ENCODE data around the gene VTA1. TPM values are rescaled to one million over a fixed set of nuclear protein-coding genes. Genes with fewer than 3 reads are reported as not detected.
"Not testable (repeated sequence)": the region's sequence is repeated elsewhere in the genome, so short reads cannot be mapped to it uniquely, and the experiment has no call there.

The VTA1 gene
- total RNA-seq, 1 donor: 89.8 TPM

GRCh38 chr6:142154336-142154735, 7.3 kb downstream of the VTA1 start:
- TF ChIP-seq CTCF (IDR thresholded peaks at IDR 0.05; ENCODE audit: insufficient read depth, low read depth, low read length): no peak
- H3K4me3 ChIP-seq (ENCODE audit: low read depth, low read length): no peak overlapping the region
- no peak for DNase-seq (ENCODE audit: low read depth)

- no peak overlapping the region for H3K4me3 ChIP-seq (ENCODE audit: low read depth, low read length)
- no peak for DNase-seq (ENCODE audit: low read depth)
- no peak for TF ChIP-seq CTCF (IDR thresholded peaks at IDR 0.05; ENCODE audit: insufficient read depth, low read depth, low read length)
Measured at GRCh38 chr6:142155091-142155490, 8.0 kb downstream of the VTA1 start.

GRCh38 chr6:142155895-142156757, 9.1 kb downstream of the VTA1 start:
- peak; percentile 47 for DNase-seq (ENCODE audit: low read depth)
- peak; percentile 45 for TF ChIP-seq CTCF (IDR thresholded peaks at IDR 0.05; ENCODE audit: insufficient read depth, low read depth, low read length)
- H3K4me3 ChIP-seq (ENCODE audit: low read depth, low read length): peak overlapping the region; percentile 14

GRCh38 chr6:142156758-142157068, 9.7 kb downstream of the VTA1 start:
- not testable (repeated sequence) for DNase-seq (ENCODE audit: low read depth); H3K4me3 ChIP-seq (ENCODE audit: low read depth, low read length)

- no peak for DNase-seq (ENCODE audit: low read depth)
- no peak for TF ChIP-seq CTCF (IDR thresholded peaks at IDR 0.05; ENCODE audit: insufficient read depth, low read depth, low read length)
- no peak overlapping the region for H3K4me3 ChIP-seq (ENCODE audit: low read depth, low read length)
Measured at GRCh38 chr6:142162780-142163179, 15.7 kb downstream of the VTA1 start.

GRCh38 chr6:142165227-142165626, 18.2 kb downstream of the VTA1 start:
- TF ChIP-seq CTCF (IDR thresholded peaks at IDR 0.05; ENCODE audit: insufficient read depth, low read depth, low read length): no peak
- peak; percentile 12 for DNase-seq (ENCODE audit: low read depth)

GRCh38 chr6:142167071-142167470, 20.0 kb downstream of the VTA1 start:
- no peak overlapping the region for H3K4me3 ChIP-seq (ENCODE audit: low read depth, low read length)
- no peak for TF ChIP-seq CTCF (IDR thresholded peaks at IDR 0.05; ENCODE audit: insufficient read depth, low read depth, low read length)
- no peak for DNase-seq (ENCODE audit: low read depth)

More at GRCh38 chr6:142165227-142165626, 18.2 kb downstream of the VTA1 start:
- no peak overlapping the region for H3K4me3 ChIP-seq (ENCODE audit: low read depth, low read length)

Data from fibroblast of villous mesenchyme (primary cell).